GM10266 (cell line): ENCODE data around the gene ANKRD11.

Experiments used
- DNase-seq: peaks from one replicate; pipeline ENCODE4 v3.0.0; 2012; ENCODE audit errors: extremely low spot score
- CTCF ChIP-seq: IDR thresholded peaks from 2 replicates; pipeline ENCODE4 v1.5.1; 2012; ENCODE audit warnings: mild to moderate bottlenecking, low read depth; ENCODE audit not compliant: control insufficient read depth, insufficient read depth; ENCODE audit errors: missing control alignments

ANKRD11 gene

GRCh38 chr16:89495121-89495520 is 4.8 kb upstream of the ANKRD11 start:
- no peak for DNase-seq
- TF ChIP-seq CTCF: no peak

GRCh38 chr16:89493776-89494175 is 3.4 kb upstream of the ANKRD11 start:
- TF ChIP-seq CTCF: no peak
- no peak for DNase-seq

- no peak for DNase-seq
- no peak for TF ChIP-seq CTCF
Observed at GRCh38 chr16:89491974-89492687, 1.8 kb upstream of the ANKRD11 start.

- no peak for TF ChIP-seq CTCF
- no peak for DNase-seq
Observed at GRCh38 chr16:89491238-89491869, 993 bp upstream of the ANKRD11 start.

GRCh38 chr16:89489898-89490438 is 393 bp downstream of the ANKRD11 start:
- no peak for TF ChIP-seq CTCF
- DNase-seq: no peak

- peak; percentile 76 for DNase-seq
- peak; percentile 32 for TF ChIP-seq CTCF
Observed at GRCh38 chr16:89489040-89489897, 1.1 kb downstream of the ANKRD11 start.
